DND-41 (cell line): Measurements from ENCODE around the gene PHF1.

Experiments
- EZH2 ChIP-seq: IDR thresholded peaks from 3 replicates; pipeline ENCODE4 v1.6.1; 2012; ENCODE audit warnings: borderline replicate concordance, low read depth, mild to moderate bottlenecking, moderate library complexity, low read length, inconsistent platforms; ENCODE audit not compliant: severe bottlenecking
- TF ChIP-seq, protein P1 (sequence below): IDR thresholded peaks from 2 replicates; pipeline ENCODE4 v1.5.1; 2012; ENCODE audit warnings: borderline replicate concordance, low read length, moderate library complexity, mild to moderate bottlenecking; ENCODE audit not compliant: poor library complexity, severe bottlenecking; ENCODE audit errors: extremely low read depth

DNA sequence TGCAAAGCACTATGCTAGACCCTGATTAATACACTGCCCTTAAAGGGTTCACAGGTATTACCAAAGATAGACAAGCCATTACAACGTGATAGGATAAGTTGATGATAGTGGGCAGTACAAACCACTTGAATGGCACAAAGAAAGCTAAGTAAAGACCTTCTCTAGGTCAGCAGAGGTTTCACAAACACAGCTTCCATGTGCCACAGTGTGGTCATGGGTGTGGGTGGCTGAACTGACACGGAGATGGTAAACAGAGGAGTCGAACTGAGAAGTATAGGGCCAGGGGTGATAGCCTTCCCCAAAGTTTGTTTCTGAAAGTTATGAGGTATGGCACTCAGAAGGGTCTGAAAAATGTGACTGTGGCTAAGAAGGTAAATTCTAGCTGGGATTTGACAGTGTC lies 47.9 kb downstream of the PHF1 start:
- TF ChIP-seq, protein P1, sequence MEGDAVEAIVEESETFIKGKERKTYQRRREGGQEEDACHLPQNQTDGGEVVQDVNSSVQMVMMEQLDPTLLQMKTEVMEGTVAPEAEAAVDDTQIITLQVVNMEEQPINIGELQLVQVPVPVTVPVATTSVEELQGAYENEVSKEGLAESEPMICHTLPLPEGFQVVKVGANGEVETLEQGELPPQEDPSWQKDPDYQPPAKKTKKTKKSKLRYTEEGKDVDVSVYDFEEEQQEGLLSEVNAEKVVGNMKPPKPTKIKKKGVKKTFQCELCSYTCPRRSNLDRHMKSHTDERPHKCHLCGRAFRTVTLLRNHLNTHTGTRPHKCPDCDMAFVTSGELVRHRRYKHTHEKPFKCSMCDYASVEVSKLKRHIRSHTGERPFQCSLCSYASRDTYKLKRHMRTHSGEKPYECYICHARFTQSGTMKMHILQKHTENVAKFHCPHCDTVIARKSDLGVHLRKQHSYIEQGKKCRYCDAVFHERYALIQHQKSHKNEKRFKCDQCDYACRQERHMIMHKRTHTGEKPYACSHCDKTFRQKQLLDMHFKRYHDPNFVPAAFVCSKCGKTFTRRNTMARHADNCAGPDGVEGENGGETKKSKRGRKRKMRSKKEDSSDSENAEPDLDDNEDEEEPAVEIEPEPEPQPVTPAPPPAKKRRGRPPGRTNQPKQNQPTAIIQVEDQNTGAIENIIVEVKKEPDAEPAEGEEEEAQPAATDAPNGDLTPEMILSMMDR: no peak
- no peak for TF ChIP-seq EZH2
